Large intestine (tissue), 12 donors: Measurements from ENCODE around the gene STAU1. TPM values are rescaled to one million over a fixed set of nuclear protein-coding genes. Genes with fewer than 3 reads are reported as not detected.
A peak's percentile ranks its signal among the peaks of the same experiment; 100 is the strongest.

Experiments used
- DNase-seq, 2 donors: peaks; one replicate each; pipeline versions ENCODE4 v3.0.0 to v3.0.0-alpha.2; 2013
- H3K27ac ChIP-seq: one replicate; pipeline ENCODE4 v1.5.1; 2013; ENCODE audit warnings: low read length
- H3K27me3 ChIP-seq: 2 replicates; pipeline ENCODE4 v1.6.1; 2013; ENCODE audit warnings: low read length; ENCODE audit not compliant: control insufficient read depth, insufficient read depth
- H3K36me3 ChIP-seq: 2 replicates; pipeline ENCODE4 v1.6.1; 2013; ENCODE audit warnings: low read length; ENCODE audit not compliant: control insufficient read depth, insufficient read depth
- H3K4me1 ChIP-seq: one replicate; pipeline ENCODE4 v1.6.1; 2013; ENCODE audit warnings: low read length; ENCODE audit not compliant: control insufficient read depth, insufficient read depth
- H3K4me3 ChIP-seq: one replicate; pipeline ENCODE4 v1.5.1; 2013; ENCODE audit warnings: low read length
- H3K9me3 ChIP-seq: one replicate; pipeline ENCODE4 v1.6.1; 2013; ENCODE audit warnings: mild to moderate bottlenecking, low read depth, low read length, moderate library complexity; ENCODE audit not compliant: control insufficient read depth
- WGBS: methylation state at CpG from one replicate; pipeline ENCODE4 v1.1.5; 2013; ENCODE audit warnings: low lambda C conversion rate; ENCODE audit not compliant: insufficient coverage; 5-methylcytosine and 5-hydroxymethylcytosine counted together
- long read RNA-seq, 11 donors: transcript quantifications; one replicate each; lab custom pipeline, GENCODE V29; 2026
- polyA plus RNA-seq: library from polyadenylated mRNA; unstranded; fragments of 120-200 nt; gene quantifications from one replicate; pipeline ENCODE4 v1.2.1, GENCODE V29; 2013

Gene STAU1, protein sequence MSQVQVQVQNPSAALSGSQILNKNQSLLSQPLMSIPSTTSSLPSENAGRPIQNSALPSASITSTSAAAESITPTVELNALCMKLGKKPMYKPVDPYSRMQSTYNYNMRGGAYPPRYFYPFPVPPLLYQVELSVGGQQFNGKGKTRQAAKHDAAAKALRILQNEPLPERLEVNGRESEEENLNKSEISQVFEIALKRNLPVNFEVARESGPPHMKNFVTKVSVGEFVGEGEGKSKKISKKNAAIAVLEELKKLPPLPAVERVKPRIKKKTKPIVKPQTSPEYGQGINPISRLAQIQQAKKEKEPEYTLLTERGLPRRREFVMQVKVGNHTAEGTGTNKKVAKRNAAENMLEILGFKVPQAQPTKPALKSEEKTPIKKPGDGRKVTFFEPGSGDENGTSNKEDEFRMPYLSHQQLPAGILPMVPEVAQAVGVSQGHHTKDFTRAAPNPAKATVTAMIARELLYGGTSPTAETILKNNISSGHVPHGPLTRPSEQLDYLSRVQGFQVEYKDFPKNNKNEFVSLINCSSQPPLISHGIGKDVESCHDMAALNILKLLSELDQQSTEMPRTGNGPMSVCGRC
- 110 TPM for polyA plus RNA-seq
- long read RNA-seq, donor 1, partial matches to known transcripts: 91 of 99 reads
- long read RNA-seq, donor 1, other reads (novel, unspliced or antisense): 0 of 99 reads
- long read RNA-seq, donor 2, transcript STAU1-203 (13 exons, 3,211 nt): major isoform, 14 of 232 reads
- long read RNA-seq, donor 2, partial matches to known transcripts: 204 of 232 reads
- long read RNA-seq, donor 2, other reads (novel, unspliced or antisense): 11 of 232 reads
- long read RNA-seq, donor 3, transcript STAU1-203 (13 exons, 3,211 nt): major isoform, 7 of 74 reads
- long read RNA-seq, donor 3, partial matches to known transcripts: 64 of 74 reads
- long read RNA-seq, donor 3, other reads (novel, unspliced or antisense): 0 of 74 reads
- long read RNA-seq, donor 4, partial matches to known transcripts: 0 of 2 reads
- long read RNA-seq, donor 4, other reads (novel, unspliced or antisense): 0 of 2 reads
- long read RNA-seq, donor 5, transcript STAU1-203 (13 exons, 3,211 nt): major isoform, 10 of 27 reads
- long read RNA-seq, donor 5, partial matches to known transcripts: 16 of 27 reads
- long read RNA-seq, donor 5, other reads (novel, unspliced or antisense): 0 of 27 reads
- long read RNA-seq, donor 6, transcript STAU1-203 (13 exons, 3,211 nt): major isoform, 8 of 52 reads
- long read RNA-seq, donor 6, partial matches to known transcripts: 41 of 52 reads
- long read RNA-seq, donor 6, other reads (novel, unspliced or antisense): 0 of 52 reads
- long read RNA-seq, donor 7, partial matches to known transcripts: 8 of 14 reads
- long read RNA-seq, donor 7, other reads (novel, unspliced or antisense): 0 of 14 reads
- long read RNA-seq, donor 8, partial matches to known transcripts: 166 of 174 reads
- long read RNA-seq, donor 8, other reads (novel, unspliced or antisense): 0 of 174 reads
- long read RNA-seq, donor 9, transcript STAU1-203 (13 exons, 3,211 nt): major isoform, 9 of 66 reads
- long read RNA-seq, donor 9, partial matches to known transcripts: 57 of 66 reads
- long read RNA-seq, donor 9, other reads (novel, unspliced or antisense): 0 of 66 reads
- long read RNA-seq, donor 10, transcript STAU1-203 (13 exons, 3,211 nt): major isoform, 8 of 33 reads
- long read RNA-seq, donor 10, partial matches to known transcripts: 17 of 33 reads
- long read RNA-seq, donor 10, other reads (novel, unspliced or antisense): 0 of 33 reads
- long read RNA-seq, donor 11, transcript STAU1-203 (13 exons, 3,211 nt): major isoform, 5 of 24 reads
- long read RNA-seq, donor 11, partial matches to known transcripts: 17 of 24 reads
- long read RNA-seq, donor 11, other reads (novel, unspliced or antisense): 0 of 24 reads

DNA sequence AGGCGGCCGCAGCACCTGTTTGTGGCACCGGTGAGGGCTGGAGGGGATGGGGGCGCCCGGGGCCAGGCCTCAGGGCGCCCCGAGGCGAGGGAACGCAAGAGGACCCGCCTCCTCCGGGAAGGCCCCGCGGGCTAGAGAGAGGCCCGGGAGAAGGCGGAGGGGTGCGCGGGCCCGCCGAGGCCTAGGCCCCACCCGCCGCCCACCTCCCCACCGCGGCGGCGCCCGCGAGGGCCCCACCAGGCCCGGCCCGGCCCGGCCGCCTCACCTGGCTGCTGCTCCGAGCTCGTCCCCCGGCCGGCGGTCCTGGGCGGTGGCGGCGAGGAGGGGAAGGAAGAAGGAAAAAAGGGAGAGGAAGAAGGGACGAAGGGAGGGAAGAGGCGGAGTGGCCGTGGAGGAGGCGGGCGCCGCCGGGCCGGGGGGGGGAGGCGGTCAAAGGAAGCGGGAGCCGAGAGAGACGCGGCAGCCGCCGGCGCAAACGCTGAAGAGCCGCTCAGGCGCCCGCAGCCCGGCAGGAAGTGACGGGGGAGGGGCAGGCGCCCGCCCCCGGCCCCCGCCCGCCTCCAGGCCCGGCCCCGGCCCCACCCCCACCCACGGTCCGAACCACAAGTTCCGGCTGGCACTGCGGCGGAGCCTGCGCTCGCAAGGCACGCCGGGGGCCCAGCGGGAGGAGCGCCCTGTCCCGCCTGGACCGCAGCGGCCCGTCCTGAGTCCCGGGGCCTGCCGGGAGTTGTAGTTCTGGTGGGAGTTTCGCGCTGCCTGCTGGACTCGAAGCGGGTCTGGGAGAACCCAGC, at the start of gene STAU1:
STAU1 (minus strand) TSS at position 484 of the 791 bp plus-strand sequence. CDS start 22,133 bp downstream, outside the sequence.
- peaks cover 19% of the 10 kb centered on the region for H3K4me1 ChIP-seq
- H3K36me3 ChIP-seq: no peaks in the 10 kb centered on the region
- 0% methylated on average over 1 of the region's 89 CpGs for WGBS
- H3K27ac ChIP-seq: peak within 1 kb of the TSS; percentile 77
- H3K4me3 ChIP-seq: peak within 1 kb of the TSS; percentile 68
- no peaks in the 10 kb centered on the region for H3K27me3 ChIP-seq
- no peaks in the 10 kb centered on the region for H3K9me3 ChIP-seq
- DNase-seq: peak; percentile 96

DNA sequence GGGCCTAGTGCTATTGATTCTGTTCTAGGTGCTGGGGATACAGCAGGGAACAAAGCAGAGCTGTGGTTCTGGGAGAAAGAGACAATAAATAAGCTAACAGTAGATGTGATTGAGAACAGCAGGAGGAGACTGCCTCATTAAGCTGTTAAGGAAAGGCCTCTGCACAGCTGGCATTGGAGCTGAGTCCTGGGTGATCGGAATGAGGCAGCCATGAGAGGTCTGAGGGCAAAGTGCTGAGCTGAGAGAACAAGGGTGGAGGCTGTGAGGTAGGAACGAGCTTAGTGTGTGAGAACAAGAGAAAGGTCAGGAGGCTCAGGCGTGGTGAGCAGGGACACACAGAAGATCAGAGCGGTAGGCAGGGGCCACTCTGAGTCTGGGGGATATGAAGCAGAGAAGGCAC, 49.4 kb upstream of the STAU1 start:
- DNase-seq: peak; percentile 73 to 90
- H3K27ac ChIP-seq: peak overlapping the region; percentile 78
- no peak overlapping the region for H3K4me3 ChIP-seq
- peaks cover 7% of the 10 kb centered on the region for H3K4me1 ChIP-seq
- no peaks in the 10 kb centered on the region for H3K27me3 ChIP-seq
- peaks cover 85% of the 10 kb centered on the region for H3K36me3 ChIP-seq
- no peaks in the 10 kb centered on the region for H3K9me3 ChIP-seq
- no CpG with 5 or more reads among the region's 4 CpGs for WGBS

DNA sequence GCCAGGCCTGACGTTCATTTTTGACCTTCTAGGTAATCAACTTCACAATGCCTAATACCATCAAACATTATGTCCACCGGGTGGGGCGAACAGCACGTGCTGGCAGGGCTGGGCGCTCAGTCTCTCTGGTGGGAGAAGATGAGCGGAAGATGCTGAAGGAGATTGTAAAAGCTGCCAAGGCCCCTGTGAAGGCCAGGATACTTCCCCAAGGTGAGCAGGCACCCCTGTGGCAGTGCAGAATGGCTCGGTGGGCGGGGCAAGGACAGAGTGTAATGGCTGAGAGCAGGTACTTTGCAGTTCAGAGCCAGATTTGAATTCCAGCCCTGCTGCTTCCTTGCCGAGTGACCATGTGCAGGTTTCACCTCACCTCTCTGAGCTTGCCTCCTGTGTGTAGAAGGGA, 48.2 kb upstream of the STAU1 start:
- H3K36me3 ChIP-seq: peaks cover 82% of the 10 kb centered on the region
- WGBS: no CpG with 5 or more reads among the region's 9 CpGs
- no peaks in the 10 kb centered on the region for H3K27me3 ChIP-seq
- no peak overlapping the region for H3K4me3 ChIP-seq
- peaks cover 9% of the 10 kb centered on the region for H3K4me1 ChIP-seq
- no peaks in the 10 kb centered on the region for H3K9me3 ChIP-seq
- no peak overlapping the region for H3K27ac ChIP-seq
- DNase-seq: no peak

GRCh38 chr20:49234831-49235230, 46.7 kb upstream of the STAU1 start:
- no peak overlapping the region for H3K4me3 ChIP-seq
- no CpG with 5 or more reads among the region's 6 CpGs for WGBS
- no peak for DNase-seq
- no peaks in the 10 kb centered on the region for H3K27me3 ChIP-seq
- peaks cover 24% of the 10 kb centered on the region for H3K4me1 ChIP-seq
- no peaks in the 10 kb centered on the region for H3K9me3 ChIP-seq
- H3K27ac ChIP-seq: no peak overlapping the region
- H3K36me3 ChIP-seq: peaks cover 86% of the 10 kb centered on the region

DNA sequence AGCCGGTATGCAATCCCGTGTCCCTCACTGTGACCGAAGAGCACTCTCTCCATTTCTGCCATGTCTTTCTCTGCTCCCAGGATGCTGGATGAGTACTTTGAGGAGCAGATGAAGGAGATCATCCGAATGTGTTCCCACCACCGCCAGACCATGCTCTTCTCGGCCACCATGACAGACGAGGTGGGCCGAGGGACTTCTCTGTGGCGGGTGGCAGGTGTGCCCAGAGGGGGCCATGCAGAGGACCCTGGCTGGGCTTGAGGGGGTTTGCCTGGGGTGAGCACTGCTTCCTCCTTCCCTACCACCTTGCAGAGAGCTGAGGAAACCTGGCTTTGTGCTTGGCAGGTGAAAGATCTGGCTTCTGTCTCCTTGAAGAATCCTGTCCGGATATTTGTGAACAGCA, 45.1 kb upstream of the STAU1 start:
- Histone ChIP-seq H3K9me3 (no peaks in the 10 kb centered on the region), H3K4me1 (peaks cover 32% of the 10 kb centered on the region), H3K4me3 (no peak overlapping the region), H3K36me3 (peaks cover 82% of the 10 kb centered on the region), H3K27ac (no peak overlapping the region), H3K27me3 (no peaks in the 10 kb centered on the region)
- no peak for DNase-seq
- no CpG with 5 or more reads among the region's 10 CpGs for WGBS

GRCh38 chr20:49231471-49231870, 43.3 kb upstream of the STAU1 start:
- Histone ChIP-seq H3K27ac (peak overlapping the region; percentile 78), H3K27me3 (no peaks in the 10 kb centered on the region), H3K36me3 (peaks cover 78% of the 10 kb centered on the region), H3K4me1 (peaks cover 25% of the 10 kb centered on the region), H3K9me3 (no peaks in the 10 kb centered on the region), H3K4me3 (no peak overlapping the region)
- no peak for DNase-seq
- no CpG with 5 or more reads among the region's 7 CpGs for WGBS

GRCh38 chr20:49230561-49231133, 42.5 kb upstream of the STAU1 start:
- DNase-seq: peak; percentile 68 to 88
- 73% methylated on average over 3 of the region's 8 CpGs for WGBS
- Histone ChIP-seq H3K4me3 (no peak overlapping the region), H3K27ac (peak overlapping the region; percentile 78), H3K4me1 (peaks cover 25% of the 10 kb centered on the region), H3K9me3 (no peaks in the 10 kb centered on the region), H3K36me3 (peaks cover 81% of the 10 kb centered on the region), H3K27me3 (no peaks in the 10 kb centered on the region)

DNA sequence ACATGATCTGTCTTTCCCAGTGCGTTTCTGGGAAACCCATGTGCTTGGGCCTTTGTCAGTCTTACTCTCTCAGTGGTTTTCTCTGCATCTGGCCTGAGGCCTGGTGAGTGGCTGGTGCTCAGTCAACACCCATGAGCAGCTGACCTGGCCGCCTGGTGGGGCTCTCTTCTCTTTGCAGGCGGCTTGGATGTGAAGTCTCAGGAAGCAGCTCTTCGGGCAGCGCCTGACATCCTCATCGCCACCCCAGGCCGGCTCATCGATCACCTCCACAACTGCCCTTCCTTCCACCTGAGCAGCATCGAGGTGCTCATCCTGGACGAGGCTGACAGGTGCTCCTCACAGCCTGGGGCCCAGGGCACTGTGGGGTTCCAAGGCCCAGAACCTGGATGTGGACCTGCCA, 41.9 kb upstream of the STAU1 start:
- Histone ChIP-seq H3K27me3 (no peaks in the 10 kb centered on the region), H3K27ac (peak overlapping the region; percentile 78), H3K4me1 (peaks cover 25% of the 10 kb centered on the region), H3K36me3 (peaks cover 81% of the 10 kb centered on the region), H3K4me3 (no peak overlapping the region), H3K9me3 (no peaks in the 10 kb centered on the region)
- WGBS: no CpG with 5 or more reads among the region's 10 CpGs
- DNase-seq: peak in 1 of 2 donors; percentile 16
